LNCaP clone FGC (cell line): ENCODE data around the gene PLD1.

Experiments used
- DNase-seq: peaks from one replicate; pipeline ENCODE4 v3.0.0-alpha.2; 2011; ENCODE audit warnings: low read depth
- H3K4me3 ChIP-seq: 2 replicates; pipeline ENCODE4 v1.5.1; 2011; ENCODE audit warnings: mild to moderate bottlenecking, low read depth, low read length, control low read depth
- CTCF ChIP-seq: IDR thresholded peaks from 2 replicates; pipeline ENCODE4 v1.5.1; 2012; ENCODE audit warnings: mild to moderate bottlenecking; ENCODE audit not compliant: control insufficient read depth, insufficient read depth; ENCODE audit errors: extremely low read depth

Gene PLD1

GRCh38 chr3:171649267-171649666 lies 161.0 kb downstream of the PLD1 start:
- H3K4me3 ChIP-seq = no peak overlapping the region
- no peak for TF ChIP-seq CTCF
- DNase-seq = no peak

GRCh38 chr3:171648069-171648468 lies 162.2 kb downstream of the PLD1 start:
- DNase-seq = no peak
- no peak for TF ChIP-seq CTCF
- H3K4me3 ChIP-seq = no peak overlapping the region

GRCh38 chr3:171646357-171647133 lies 163.7 kb downstream of the PLD1 start:
- peak; percentile 33 for DNase-seq
- H3K4me3 ChIP-seq = no peak overlapping the region
- TF ChIP-seq CTCF = peak; percentile 59

- H3K4me3 ChIP-seq = no peak overlapping the region
- DNase-seq = no peak
- TF ChIP-seq CTCF = no peak
Observed at GRCh38 chr3:171644681-171645080, 165.6 kb downstream of the PLD1 start.

- no peak for DNase-seq
- no peak overlapping the region for H3K4me3 ChIP-seq
- no peak for TF ChIP-seq CTCF
Observed at GRCh38 chr3:171643681-171644080, 166.6 kb downstream of the PLD1 start.

- no peak for DNase-seq
- no peak for TF ChIP-seq CTCF
Observed at GRCh38 chr3:171643033-171643432, 167.2 kb downstream of the PLD1 start.

More at GRCh38 chr3:171643033-171643432, 167.2 kb downstream of the PLD1 start:
- no peak overlapping the region for H3K4me3 ChIP-seq
